ENCODE results near the gene SPRYD3. TPM values are rescaled to one million over a fixed set of nuclear protein-coding genes. Genes with fewer than 3 reads are reported as not detected.
"Not testable (repeated sequence)": the region's sequence is repeated elsewhere in the genome, so short reads cannot be mapped to it uniquely, and the experiment has no call there.

Gene SPRYD3
- total RNA-seq, 1 experiment from 2014 or later = 47.5 TPM

DNA sequence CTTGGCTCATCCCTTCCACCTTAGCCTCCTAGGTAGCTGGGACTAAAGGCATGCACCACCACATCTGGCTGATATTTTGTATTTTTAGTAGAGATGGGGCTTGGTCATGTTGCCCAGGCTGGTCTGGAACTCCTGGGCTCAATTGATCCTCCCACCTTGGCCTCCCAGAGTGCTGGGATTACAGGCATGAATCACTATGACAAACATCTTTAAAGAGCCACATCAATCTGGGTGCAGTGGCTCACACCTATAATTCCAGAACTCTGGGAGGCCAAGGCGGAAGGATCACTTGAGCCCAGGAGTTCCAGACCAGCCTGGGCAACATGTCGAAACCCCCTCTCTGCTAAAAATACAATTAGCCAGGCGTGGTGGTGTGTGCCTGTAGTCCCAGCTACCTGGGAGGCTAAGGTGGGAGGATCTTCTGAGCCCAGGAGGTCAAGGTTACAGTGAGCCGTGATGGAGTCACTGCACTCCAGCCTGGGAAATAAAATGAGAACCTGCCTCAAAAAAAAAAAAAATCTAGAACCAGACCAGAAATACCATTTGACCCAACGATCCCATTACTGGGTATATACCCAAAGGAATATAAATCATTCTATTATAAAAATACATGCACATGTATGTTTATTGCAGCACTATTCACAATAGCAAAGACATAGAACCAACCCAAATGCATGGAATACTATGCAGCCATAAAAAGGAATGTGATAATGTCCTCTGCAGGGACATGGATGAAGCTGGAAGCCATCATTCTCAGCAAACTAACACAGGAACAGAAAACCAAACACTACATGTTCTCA, 15.8 kb upstream of the SPRYD3 start:
- not testable (repeated sequence) for H3K36me3 ChIP-seq (ENCODE audit: control insufficient read depth in 1 of 2, insufficient read depth in 2 of 2, low read length in 2 of 2); H2AFZ ChIP-seq (ENCODE audit: low read depth, low read length, poor library complexity, severe bottlenecking); H3K9me2 ChIP-seq (ENCODE audit: insufficient read depth); H3K27me3 ChIP-seq (ENCODE audit: insufficient read depth, low read length); H3K79me2 ChIP-seq (ENCODE audit: insufficient read depth, low read length); H4K20me1 ChIP-seq (ENCODE audit: insufficient read depth); H3K9me3 ChIP-seq (ENCODE audit: control insufficient read depth in 1 of 2, insufficient read depth in 1 of 2, low read depth in 1 of 2, low read length in 2 of 2); BruUV-seq (replicated peaks)
- ATAC-seq (peak; percentile 53), DNase-seq (ENCODE audit: low read depth, low spot score) (peak; percentile 83)
- H3K4me2 ChIP-seq (ENCODE audit: low read length) = peak overlapping the region; percentile 69
- RAD21 ChIA-PET (ENCODE audit: low non-redundant PET in 1 of 2, low total read pairs in 2 of 2, uncharacterized antibody in 2 of 2, unreplicated experiment in 2 of 2) = interaction anchor here in 1 of 2 experiments (0.6 kb wide), 1 partner anchor 204 kb away, joined by 5 read pairs; no protein-coding TSS in a partner anchor
- H3K9ac ChIP-seq (ENCODE audit: low read length) = peak overlapping the region; percentile 37; the same call in 1 of the 2 replicates
- POLR2A ChIA-PET = interaction anchor here (4.1 kb wide), 1 partner anchor 16 kb away, joined by 17 read pairs; the partner anchor contains the start of gene SPRYD3
- H3K4me3 ChIP-seq (replicated peaks in 1 of 2; ENCODE audit: low read depth in 1 of 2, low read length in 2 of 2) = peak overlapping the region in 1 of 2 experiments; percentile 32; a peak in 1 of 4 replicates
- TF ChIP-seq POLR2AphosphoS5 (IDR thresholded peaks at IDR 0.05; ENCODE audit: low read depth, low read length) = peak; percentile 27; the same call in 1 of the 2 replicates
- peak; percentile 22 for TF ChIP-seq TCF7L2 (IDR thresholded peaks at IDR 0.05; ENCODE audit: borderline replicate concordance, extremely low read depth, insufficient read depth, insufficient read length)
- TF ChIP-seq, protein P1, sequence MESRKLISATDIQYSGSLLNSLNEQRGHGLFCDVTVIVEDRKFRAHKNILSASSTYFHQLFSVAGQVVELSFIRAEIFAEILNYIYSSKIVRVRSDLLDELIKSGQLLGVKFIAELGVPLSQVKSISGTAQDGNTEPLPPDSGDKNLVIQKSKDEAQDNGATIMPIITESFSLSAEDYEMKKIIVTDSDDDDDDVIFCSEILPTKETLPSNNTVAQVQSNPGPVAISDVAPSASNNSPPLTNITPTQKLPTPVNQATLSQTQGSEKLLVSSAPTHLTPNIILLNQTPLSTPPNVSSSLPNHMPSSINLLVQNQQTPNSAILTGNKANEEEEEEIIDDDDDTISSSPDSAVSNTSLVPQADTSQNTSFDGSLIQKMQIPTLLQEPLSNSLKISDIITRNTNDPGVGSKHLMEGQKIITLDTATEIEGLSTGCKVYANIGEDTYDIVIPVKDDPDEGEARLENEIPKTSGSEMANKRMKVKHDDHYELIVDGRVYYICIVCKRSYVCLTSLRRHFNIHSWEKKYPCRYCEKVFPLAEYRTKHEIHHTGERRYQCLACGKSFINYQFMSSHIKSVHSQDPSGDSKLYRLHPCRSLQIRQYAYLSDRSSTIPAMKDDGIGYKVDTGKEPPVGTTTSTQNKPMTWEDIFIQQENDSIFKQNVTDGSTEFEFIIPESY (IDR thresholded peaks at IDR 0.05; ENCODE audit: extremely low read depth, insufficient replicate concordance, low read length) = peak; percentile 13
- intact Hi-C loops (cut with micrococcal nuclease) = loop anchor here (1.0 kb wide), 1 partner anchor 16 kb away; the partner anchor contains the start of gene SPRYD3
- peaks cover 41 to 62% of the 10 kb centered on the region in 2 experiments for H3K4me1 ChIP-seq (ENCODE audit: control insufficient read depth in 1 of 2, insufficient read depth in 2 of 2, low read length in 2 of 2)
- peak overlapping the region; percentile 39; the same call in 1 of the 2 replicates for H3K27ac ChIP-seq (ENCODE audit: low read depth, low read length)
- CTCF ChIA-PET = interaction anchor here (0.7 to 1.2 kb wide), 2 partner anchors 29 to 90 kb away, joined by 3 read pairs; no protein-coding TSS in a partner anchor
